ENCODE results near the gene ADAMTSL3.

Gene ADAMTSL3

GRCh38 chr15:83890587-83890986 lies 236.7 kb downstream of the ADAMTSL3 start:
- FAIRE-seq = no peak

GRCh38 chr15:83892498-83892897 lies 238.6 kb downstream of the ADAMTSL3 start:
- FAIRE-seq = no peak

- FAIRE-seq = no peak
Observed at GRCh38 chr15:83893308-83893707, 239.4 kb downstream of the ADAMTSL3 start.

- no peak for FAIRE-seq
Observed at GRCh38 chr15:83897037-83897436, 243.1 kb downstream of the ADAMTSL3 start.

GRCh38 chr15:83898361-83898760 lies 244.4 kb downstream of the ADAMTSL3 start:
- FAIRE-seq = no peak

- FAIRE-seq = no peak
Observed at GRCh38 chr15:83899670-83900069, 245.7 kb downstream of the ADAMTSL3 start.

- FAIRE-seq = no peak
Observed at GRCh38 chr15:83904107-83905040, 250.5 kb downstream of the ADAMTSL3 start.

- FAIRE-seq = no peak
Observed at GRCh38 chr15:83905556-83906273, 251.8 kb downstream of the ADAMTSL3 start.

GRCh38 chr15:83911345-83911744 lies 257.4 kb downstream of the ADAMTSL3 start:
- FAIRE-seq = no peak

GRCh38 chr15:83912343-83912742 lies 258.4 kb downstream of the ADAMTSL3 start:
- no peak for FAIRE-seq

GRCh38 chr15:83913034-83913632 lies 259.2 kb downstream of the ADAMTSL3 start:
- no peak for FAIRE-seq

GRCh38 chr15:83914906-83915305 lies 261.0 kb downstream of the ADAMTSL3 start:
- FAIRE-seq = no peak

GRCh38 chr15:83917432-83917831 lies 263.5 kb downstream of the ADAMTSL3 start:
- FAIRE-seq = no peak

GRCh38 chr15:83918011-83918410 lies 264.1 kb downstream of the ADAMTSL3 start:
- FAIRE-seq = no peak

GRCh38 chr15:83919319-83919830 lies 265.5 kb downstream of the ADAMTSL3 start:
- no peak for FAIRE-seq

GRCh38 chr15:83919978-83920510 lies 266.1 kb downstream of the ADAMTSL3 start:
- FAIRE-seq = no peak

GRCh38 chr15:83922649-83923294 lies 268.8 kb downstream of the ADAMTSL3 start:
- no peak for FAIRE-seq

GRCh38 chr15:83926116-83926515 lies 272.2 kb downstream of the ADAMTSL3 start:
- no peak for FAIRE-seq

- no peak for FAIRE-seq
Observed at GRCh38 chr15:83927704-83928391, 273.9 kb downstream of the ADAMTSL3 start.

- no peak for FAIRE-seq
Observed at GRCh38 chr15:83928392-83928734, 274.4 kb downstream of the ADAMTSL3 start.

GRCh38 chr15:83928878-83929418 lies 275.0 kb downstream of the ADAMTSL3 start:
- no peak for FAIRE-seq

GRCh38 chr15:83929619-83930018 lies 275.7 kb downstream of the ADAMTSL3 start:
- no peak for FAIRE-seq

Measured in G401.6 (cell line).